Ishikawa (cell line): Measurements from ENCODE around the gene CIB2.

Experiments used
- CEBPB ChIP-seq: IDR thresholded peaks from 2 replicates; pipeline ENCODE4 v1.6.1; 2012
- CREB1 ChIP-seq: IDR thresholded peaks from 2 replicates; pipeline ENCODE4 v1.6.1; 2012; ENCODE audit warnings: low read depth
- EGR1 ChIP-seq: IDR thresholded peaks from 2 replicates; pipeline ENCODE4 v1.6.1; 2012
- EP300 ChIP-seq: IDR thresholded peaks from 2 replicates; pipeline ENCODE4 v1.6.1; 2012; ENCODE audit warnings: borderline replicate concordance
- FOXM1 ChIP-seq: IDR thresholded peaks from 2 replicates; pipeline ENCODE4 v1.6.1; 2012; ENCODE audit warnings: low read depth, borderline replicate concordance
- NFIC ChIP-seq: IDR thresholded peaks from 2 replicates; pipeline ENCODE4 v1.6.1; 2012
- RAD21 ChIP-seq: IDR thresholded peaks from 2 replicates; pipeline ENCODE4 v1.6.1; 2012; ENCODE audit warnings: low read depth
- TAF1 ChIP-seq: IDR thresholded peaks from 2 replicates; pipeline ENCODE4 v1.6.1; 2012; ENCODE audit warnings: low read depth, mild to moderate bottlenecking
- TCF12 ChIP-seq: IDR thresholded peaks from 2 replicates; pipeline ENCODE4 v1.6.1; 2012; ENCODE audit warnings: low read depth
- TEAD4 ChIP-seq: IDR thresholded peaks from 2 replicates; pipeline ENCODE4 v1.6.1; 2012
- YY1 ChIP-seq: IDR thresholded peaks from 2 replicates; pipeline ENCODE4 v1.6.1; 2012; ENCODE audit warnings: low read depth
- ZBTB7A ChIP-seq: IDR thresholded peaks from 2 replicates; pipeline ENCODE4 v1.6.1; 2012; ENCODE audit warnings: low read depth
- TF ChIP-seq, protein P1 (sequence below): IDR thresholded peaks from 2 replicates; pipeline ENCODE4 v1.6.1; 2012; ENCODE audit warnings: low read depth, mild to moderate bottlenecking
- TF ChIP-seq, protein P2 (sequence below): IDR thresholded peaks from 2 replicates; pipeline ENCODE4 v1.6.1; 2012
- TF ChIP-seq, protein P3 (sequence below): IDR thresholded peaks from 2 replicates; pipeline ENCODE4 v1.6.1; 2012

The CIB2 gene

DNA sequence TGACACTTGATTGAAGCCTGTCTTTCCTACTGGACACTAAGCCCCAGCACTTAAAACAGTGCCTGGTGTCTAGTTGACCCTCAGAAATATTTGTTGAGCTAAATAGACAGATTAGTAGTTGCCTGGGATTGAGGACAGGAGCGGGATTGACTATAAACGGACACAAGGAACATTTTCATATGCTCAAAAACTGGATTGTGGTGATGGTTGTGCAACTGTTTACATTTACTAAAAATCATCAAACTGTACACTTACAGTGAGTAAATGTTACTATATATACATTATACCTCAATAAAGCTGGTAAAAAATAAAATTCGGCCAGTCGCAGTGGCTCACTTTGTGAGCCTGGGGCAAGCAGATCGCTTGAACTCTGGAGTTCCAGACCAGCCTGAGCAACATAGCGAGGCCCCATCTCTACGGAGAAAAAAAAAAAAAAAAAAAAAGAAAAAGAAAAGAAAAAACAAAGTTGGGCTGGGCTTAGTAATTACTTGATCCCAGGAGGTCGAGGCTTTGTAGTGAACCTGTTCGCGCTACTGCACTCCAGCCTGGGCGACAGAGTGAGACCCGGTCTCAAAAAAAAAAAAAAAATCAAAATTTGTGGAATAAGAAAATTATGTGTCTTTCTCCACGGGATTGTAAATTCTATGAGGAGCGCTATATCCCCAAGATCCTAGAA lies 17.3 kb upstream of the CIB2 start:
- TF ChIP-seq ZBTB7A (no peak), CREB1 (no peak), TCF12 (no peak), EP300 (no peak), FOXM1 (no peak), YY1 (no peak)
- TF ChIP-seq, protein P1, sequence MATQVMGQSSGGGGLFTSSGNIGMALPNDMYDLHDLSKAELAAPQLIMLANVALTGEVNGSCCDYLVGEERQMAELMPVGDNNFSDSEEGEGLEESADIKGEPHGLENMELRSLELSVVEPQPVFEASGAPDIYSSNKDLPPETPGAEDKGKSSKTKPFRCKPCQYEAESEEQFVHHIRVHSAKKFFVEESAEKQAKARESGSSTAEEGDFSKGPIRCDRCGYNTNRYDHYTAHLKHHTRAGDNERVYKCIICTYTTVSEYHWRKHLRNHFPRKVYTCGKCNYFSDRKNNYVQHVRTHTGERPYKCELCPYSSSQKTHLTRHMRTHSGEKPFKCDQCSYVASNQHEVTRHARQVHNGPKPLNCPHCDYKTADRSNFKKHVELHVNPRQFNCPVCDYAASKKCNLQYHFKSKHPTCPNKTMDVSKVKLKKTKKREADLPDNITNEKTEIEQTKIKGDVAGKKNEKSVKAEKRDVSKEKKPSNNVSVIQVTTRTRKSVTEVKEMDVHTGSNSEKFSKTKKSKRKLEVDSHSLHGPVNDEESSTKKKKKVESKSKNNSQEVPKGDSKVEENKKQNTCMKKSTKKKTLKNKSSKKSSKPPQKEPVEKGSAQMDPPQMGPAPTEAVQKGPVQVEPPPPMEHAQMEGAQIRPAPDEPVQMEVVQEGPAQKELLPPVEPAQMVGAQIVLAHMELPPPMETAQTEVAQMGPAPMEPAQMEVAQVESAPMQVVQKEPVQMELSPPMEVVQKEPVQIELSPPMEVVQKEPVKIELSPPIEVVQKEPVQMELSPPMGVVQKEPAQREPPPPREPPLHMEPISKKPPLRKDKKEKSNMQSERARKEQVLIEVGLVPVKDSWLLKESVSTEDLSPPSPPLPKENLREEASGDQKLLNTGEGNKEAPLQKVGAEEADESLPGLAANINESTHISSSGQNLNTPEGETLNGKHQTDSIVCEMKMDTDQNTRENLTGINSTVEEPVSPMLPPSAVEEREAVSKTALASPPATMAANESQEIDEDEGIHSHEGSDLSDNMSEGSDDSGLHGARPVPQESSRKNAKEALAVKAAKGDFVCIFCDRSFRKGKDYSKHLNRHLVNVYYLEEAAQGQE, result no peak

DNA sequence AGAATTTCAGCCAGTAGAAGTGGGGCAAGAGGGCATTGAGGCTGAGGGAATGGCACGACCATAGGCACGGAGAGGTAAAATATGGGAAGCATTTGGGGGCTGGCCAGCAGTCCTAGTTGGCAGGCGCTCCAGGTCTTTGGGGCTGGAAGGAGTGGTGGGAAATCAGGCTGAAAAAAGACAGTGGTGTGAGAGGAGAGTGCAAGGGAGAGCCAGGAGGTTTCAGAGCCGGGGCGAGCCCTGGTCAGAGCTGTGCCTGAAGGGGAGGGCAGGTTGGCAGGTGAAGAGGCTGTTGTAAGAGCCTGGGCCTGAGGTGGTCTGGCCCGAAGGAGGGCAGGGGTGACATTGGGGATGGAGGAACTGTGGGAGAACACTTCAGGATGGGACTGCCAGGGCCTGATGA lies 16.3 kb upstream of the CIB2 start:
- TF ChIP-seq, protein P2, sequence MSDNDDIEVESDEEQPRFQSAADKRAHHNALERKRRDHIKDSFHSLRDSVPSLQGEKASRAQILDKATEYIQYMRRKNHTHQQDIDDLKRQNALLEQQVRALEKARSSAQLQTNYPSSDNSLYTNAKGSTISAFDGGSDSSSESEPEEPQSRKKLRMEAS, result no peak
- no peak for TF ChIP-seq YY1
- TF ChIP-seq CREB1, result no peak
- TF ChIP-seq, protein P3, sequence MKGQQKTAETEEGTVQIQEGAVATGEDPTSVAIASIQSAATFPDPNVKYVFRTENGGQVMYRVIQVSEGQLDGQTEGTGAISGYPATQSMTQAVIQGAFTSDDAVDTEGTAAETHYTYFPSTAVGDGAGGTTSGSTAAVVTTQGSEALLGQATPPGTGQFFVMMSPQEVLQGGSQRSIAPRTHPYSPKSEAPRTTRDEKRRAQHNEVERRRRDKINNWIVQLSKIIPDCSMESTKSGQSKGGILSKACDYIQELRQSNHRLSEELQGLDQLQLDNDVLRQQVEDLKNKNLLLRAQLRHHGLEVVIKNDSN, result no peak
- no peak for TF ChIP-seq EGR1
- no peak for TF ChIP-seq TAF1

DNA sequence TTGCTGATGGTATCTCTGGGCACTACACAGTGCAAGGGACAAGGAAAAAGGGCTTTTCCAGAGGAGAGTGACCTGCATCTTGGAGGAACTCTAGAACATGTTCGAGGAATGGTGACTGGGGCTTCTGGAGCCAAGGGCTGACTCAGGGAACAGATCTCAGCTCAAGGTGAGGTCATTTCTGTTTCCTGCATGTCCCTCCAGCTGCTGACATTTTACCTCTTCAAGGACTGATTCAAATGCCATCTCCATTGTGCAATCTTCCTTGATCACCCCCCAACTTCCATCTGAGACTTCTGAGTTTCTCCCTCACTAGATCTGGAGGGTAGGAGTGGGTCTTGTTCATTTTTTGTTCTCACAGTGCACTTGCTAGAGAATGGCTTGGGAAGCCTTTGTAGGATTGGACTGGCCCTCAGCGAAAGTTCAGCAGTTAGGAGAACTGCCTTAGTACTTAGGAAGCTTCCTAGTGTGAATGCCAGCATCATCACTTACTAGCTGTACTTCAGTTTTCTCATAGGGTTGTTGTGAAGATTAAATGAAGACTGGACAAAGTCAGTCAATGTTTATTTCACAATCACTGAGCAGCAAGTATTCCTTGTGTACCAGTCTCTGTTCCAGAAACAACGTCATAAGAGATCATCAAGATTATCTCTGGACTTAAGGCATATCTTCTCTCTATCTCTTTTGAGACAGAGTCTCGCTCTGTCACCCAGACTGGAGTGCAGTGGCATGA lies 15.3 kb upstream of the CIB2 start:
- TF ChIP-seq CEBPB (peak; percentile 94), EGR1 (no peak)

DNA sequence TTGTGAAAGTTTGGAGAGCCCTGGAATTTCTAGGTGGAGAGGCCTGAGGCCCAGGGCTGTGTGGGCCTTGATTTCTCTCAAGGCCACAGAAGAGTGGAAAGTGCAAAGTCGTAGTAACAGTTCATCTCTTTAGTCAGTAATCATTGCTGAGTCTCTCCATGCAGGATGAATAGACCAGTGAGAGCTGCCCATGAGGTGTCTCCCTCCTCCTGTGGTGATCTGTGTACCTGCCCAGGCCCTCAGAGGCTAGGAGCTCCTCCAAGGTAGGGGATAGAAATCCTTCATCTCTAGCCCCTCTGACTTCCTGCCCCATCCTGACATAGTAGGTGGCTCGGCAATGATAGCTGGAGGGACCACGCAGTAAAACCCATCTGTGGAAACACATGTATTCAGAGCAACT lies 11.1 kb upstream of the CIB2 start:
- TF ChIP-seq TCF12 (no peak), CREB1 (no peak), TAF1 (no peak), NFIC (no peak), CEBPB (no peak), EGR1 (no peak), TEAD4 (no peak), ZBTB7A (no peak), EP300 (no peak), RAD21 (no peak), FOXM1 (no peak)
- TF ChIP-seq, protein P3, result no peak
- TF ChIP-seq, protein P2, result no peak
- TF ChIP-seq, protein P1, result no peak

DNA sequence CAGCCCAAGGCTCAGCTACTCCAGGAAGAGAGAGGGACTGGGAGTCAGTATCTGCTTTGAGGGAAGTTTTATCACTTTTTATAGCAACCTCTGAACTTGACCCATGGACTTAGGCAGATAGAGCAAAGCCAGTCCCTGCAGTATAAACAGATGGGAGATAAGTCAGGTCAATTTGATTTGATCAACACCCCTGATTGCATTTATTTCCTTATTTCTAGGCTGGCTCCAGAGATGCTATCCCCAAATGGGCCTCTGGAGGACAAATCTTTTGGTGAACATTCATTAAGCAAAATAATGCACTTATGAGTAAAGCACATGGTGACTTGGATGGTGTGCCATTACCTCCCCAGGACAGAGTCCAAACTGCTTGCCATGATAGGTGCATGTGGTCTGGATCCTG lies 9.0 kb upstream of the CIB2 start:
- TF ChIP-seq CEBPB, result no peak
- TF ChIP-seq EGR1, result no peak
- TF ChIP-seq NFIC, result no peak
- no peak for TF ChIP-seq ZBTB7A
- TF ChIP-seq TCF12, result no peak
- no peak for TF ChIP-seq YY1
- TF ChIP-seq, protein P3, result no peak
- no peak for TF ChIP-seq EP300
- no peak for TF ChIP-seq TAF1
- TF ChIP-seq RAD21, result no peak
- TF ChIP-seq, protein P1, result no peak
- TF ChIP-seq TEAD4, result no peak
- TF ChIP-seq CREB1, result no peak
- TF ChIP-seq, protein P2, result no peak
- no peak for TF ChIP-seq FOXM1
